CD4-positive, alpha-beta T cell (primary cell): ENCODE results near the gene SHISA7. TPM values are rescaled to one million over a fixed set of nuclear protein-coding genes. Genes with fewer than 3 reads are reported as not detected.

Source experiments
- ATAC-seq: fragments of 200-7000 bp; cut with Tn5 transposase; one replicate; pipeline ENCODE4 v1.10.0; 2022; ENCODE audit warnings: mild to moderate bottlenecking; ENCODE audit not compliant: poor library complexity
- CTCF ChIA-PET: fragments of 350-600 bp; sonication (Branson Sonifier 250); formaldehyde crosslinking; loops from one replicate; lab custom pipeline; 2021; ENCODE audit warnings: antibody characterized with exemption, inconsistent platforms; lab: Charles Lee
- POLR2A ChIA-PET: fragments of 350-600 bp; sonication (Branson Sonifier 250); formaldehyde crosslinking; loops from one replicate; lab custom pipeline; 2021; ENCODE audit warnings: antibody characterized with exemption, inconsistent platforms; lab: Charles Lee
- DNase-seq, 14 experiments: peaks; one replicate each; pipeline ENCODE4 v3.0.0-alpha.2; 2013 to 2020; ENCODE audit warnings: mixed read lengths in 2 of 14
- H3K27ac ChIP-seq, 2 donors: one replicate each; pipeline versions ENCODE4 v1.5.1 to v1.7.0; 2013; ENCODE audit warnings: low read length in 2 of 2, low read depth in 1 of 2, mild to moderate bottlenecking in 1 of 2
- H3K27me3 ChIP-seq, 2 experiments: 1 replicate in 1 of 2; 2 replicates in 1 of 2; pipeline versions ENCODE4 v1.6.1 to v1.7.0; 2013; ENCODE audit warnings: low read length in 2 of 2, control low read depth in 1 of 2, mild to moderate bottlenecking in 1 of 2, moderate library complexity in 1 of 2; ENCODE audit not compliant: insufficient read depth in 2 of 2, control insufficient read depth in 1 of 2
- H3K36me3 ChIP-seq: one replicate; pipeline ENCODE4 v1.6.1; 2013; ENCODE audit warnings: low read length, control low read depth; ENCODE audit not compliant: insufficient read depth
- H3K4me1 ChIP-seq: one replicate; pipeline ENCODE4 v1.6.1; 2013; ENCODE audit warnings: low read length, control low read depth; ENCODE audit not compliant: insufficient read depth
- H3K4me3 ChIP-seq: one replicate; pipeline ENCODE4 v1.5.1; 2013; ENCODE audit warnings: mild to moderate bottlenecking, low read length, moderate library complexity
- H3K9me3 ChIP-seq, 2 experiments: 1 replicate in 1 of 2; 2 replicates in 1 of 2; pipeline versions ENCODE4 v1.6.1 to v1.7.0; 2013; ENCODE audit warnings: low read length in 2 of 2, mild to moderate bottlenecking in 2 of 2, control low read depth in 1 of 2, moderate library complexity in 1 of 2; ENCODE audit not compliant: control insufficient read depth in 1 of 2, insufficient read depth in 1 of 2
- H3K27ac Mint-ChIP-seq: one replicate; pipeline ENCODE4 v1.8.0; 2020; ENCODE audit warnings: mixed read lengths
- H3K27me3 Mint-ChIP-seq: one replicate; pipeline ENCODE4 v1.8.0; 2021; ENCODE audit warnings: mixed read lengths
- H3K36me3 Mint-ChIP-seq: one replicate; pipeline ENCODE4 v1.8.0; 2021; ENCODE audit warnings: low read depth, mixed read lengths
- H3K4me1 Mint-ChIP-seq: one replicate; pipeline ENCODE4 v1.8.0; 2021; ENCODE audit warnings: low read depth, mixed read lengths
- H3K4me3 Mint-ChIP-seq: one replicate; pipeline ENCODE4 v1.8.0; 2020; ENCODE audit warnings: mild to moderate bottlenecking, mixed read lengths
- H3K9me3 Mint-ChIP-seq: one replicate; pipeline ENCODE4 v1.8.0; 2020; ENCODE audit warnings: mixed read lengths
- intact Hi-C, 2 experiments: fragments of 100-400 bp; cut with DNase I in 1 of 2; cut with micrococcal nuclease in 1 of 2; formaldehyde crosslinking; loops; one replicate each; pipeline versions ENCODE4 v1.15.1 to v1.9.0; 2023 to 2025; cut with DNase I, micrococcal nuclease
- total RNA-seq, 174 experiments: library from RNA in 2 of 174; stranded (reverse) in 2 of 174; gene quantifications; one replicate each; pipeline ENCODE4 v1.2.3 and lab custom pipeline; 2021 to 2026
- TF ChIP-seq, protein P1 (sequence below): fragments of 200-600 bp; IDR thresholded peaks from one replicate; pipeline ENCODE4 v1.8.0; 2022; ENCODE audit warnings: antibody characterized with exemption, mild to moderate bottlenecking

SHISA7 gene
- total RNA-seq, 2 experiments from 2014 or later, result not detected

DNA sequence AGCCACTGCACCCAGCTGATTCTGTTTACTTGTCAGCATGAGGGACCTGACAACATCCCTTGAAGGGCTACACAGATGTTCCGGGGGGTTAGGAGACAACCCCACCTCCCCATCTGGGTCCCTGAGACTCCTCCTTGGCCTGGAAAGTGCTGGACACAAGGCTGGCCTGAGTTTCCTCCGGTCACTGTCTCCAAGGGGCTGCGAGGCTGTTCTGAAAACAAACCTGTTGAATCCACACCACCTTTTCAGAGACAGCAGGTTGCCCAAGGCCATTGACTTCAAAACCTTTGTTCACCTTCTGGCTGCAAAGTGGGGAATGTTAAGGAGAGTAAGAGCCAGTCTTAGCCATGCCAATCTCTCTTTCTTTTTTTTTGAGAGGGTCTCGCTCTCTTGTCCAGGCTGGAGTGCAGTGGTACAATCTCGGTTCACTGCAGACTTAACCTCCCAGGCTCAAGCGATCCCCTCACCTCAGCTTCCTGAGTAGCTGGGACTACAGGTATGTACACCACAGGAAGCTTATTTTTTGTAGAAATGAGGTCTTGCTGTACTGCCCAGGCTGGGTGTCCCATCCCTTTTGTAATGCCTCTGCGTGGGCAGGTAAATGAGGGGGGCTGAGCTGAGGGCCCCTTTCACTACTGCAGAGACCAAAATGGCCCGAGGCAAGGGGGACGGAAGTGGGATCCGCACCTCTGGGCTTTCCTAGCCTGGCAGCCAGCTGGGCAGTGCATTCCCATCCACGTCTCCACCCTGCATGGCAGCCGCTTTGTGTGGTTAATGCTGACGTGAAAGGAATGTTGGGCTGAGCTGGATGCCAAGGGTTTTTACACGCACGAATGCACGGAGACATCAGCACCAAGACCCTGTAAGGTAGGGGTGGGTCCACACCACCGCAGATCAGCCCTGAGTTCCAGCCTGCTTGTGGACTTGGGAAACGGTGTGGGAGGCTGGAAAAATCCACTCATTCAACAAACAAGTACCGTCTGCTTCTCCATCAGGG is 31.5 kb upstream of the SHISA7 start:
- Mint-ChIP-seq H3K36me3 (peaks cover 7% of the 10 kb centered on the region), H3K27ac (no peak overlapping the region), H3K4me1 (peaks cover 33% of the 10 kb centered on the region), H3K4me3 (peak overlapping the region; percentile 30), H3K27me3 (no peaks in the 10 kb centered on the region), H3K9me3 (no peaks in the 10 kb centered on the region)
- H3K4me1 ChIP-seq, result peaks cover 26% of the 10 kb centered on the region
- no peaks in the 10 kb centered on the region for H3K9me3 ChIP-seq
- DNase-seq (no peak), ATAC-seq (no peak)
- ChIA-PET CTCF (interaction anchor here (1.7 kb wide), 1 partner anchor 29 kb away, joined by 4 read pairs; no protein-coding TSS in a partner anchor), POLR2A (interaction anchor here (0.6 to 3.4 kb wide), 2 partner anchors 13 to 333 kb away, joined by 3 to 35 read pairs; partner anchors contain the start of gene ISOC2)
- H3K4me3 ChIP-seq, result no peak overlapping the region
- intact Hi-C loops, result loop anchor here in 1 of 2 experiments (5.0 to 10.0 kb wide), 2 partner anchors 840 to 1012 kb away; partner anchors contain the start of genes LENG9 and ZSCAN5A
- TF ChIP-seq, protein P1, sequence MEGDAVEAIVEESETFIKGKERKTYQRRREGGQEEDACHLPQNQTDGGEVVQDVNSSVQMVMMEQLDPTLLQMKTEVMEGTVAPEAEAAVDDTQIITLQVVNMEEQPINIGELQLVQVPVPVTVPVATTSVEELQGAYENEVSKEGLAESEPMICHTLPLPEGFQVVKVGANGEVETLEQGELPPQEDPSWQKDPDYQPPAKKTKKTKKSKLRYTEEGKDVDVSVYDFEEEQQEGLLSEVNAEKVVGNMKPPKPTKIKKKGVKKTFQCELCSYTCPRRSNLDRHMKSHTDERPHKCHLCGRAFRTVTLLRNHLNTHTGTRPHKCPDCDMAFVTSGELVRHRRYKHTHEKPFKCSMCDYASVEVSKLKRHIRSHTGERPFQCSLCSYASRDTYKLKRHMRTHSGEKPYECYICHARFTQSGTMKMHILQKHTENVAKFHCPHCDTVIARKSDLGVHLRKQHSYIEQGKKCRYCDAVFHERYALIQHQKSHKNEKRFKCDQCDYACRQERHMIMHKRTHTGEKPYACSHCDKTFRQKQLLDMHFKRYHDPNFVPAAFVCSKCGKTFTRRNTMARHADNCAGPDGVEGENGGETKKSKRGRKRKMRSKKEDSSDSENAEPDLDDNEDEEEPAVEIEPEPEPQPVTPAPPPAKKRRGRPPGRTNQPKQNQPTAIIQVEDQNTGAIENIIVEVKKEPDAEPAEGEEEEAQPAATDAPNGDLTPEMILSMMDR, result no peak
- no peaks in the 10 kb centered on the region for H3K27me3 ChIP-seq
- no peaks in the 10 kb centered on the region for H3K36me3 ChIP-seq
- H3K27ac ChIP-seq, result no peak overlapping the region

DNA sequence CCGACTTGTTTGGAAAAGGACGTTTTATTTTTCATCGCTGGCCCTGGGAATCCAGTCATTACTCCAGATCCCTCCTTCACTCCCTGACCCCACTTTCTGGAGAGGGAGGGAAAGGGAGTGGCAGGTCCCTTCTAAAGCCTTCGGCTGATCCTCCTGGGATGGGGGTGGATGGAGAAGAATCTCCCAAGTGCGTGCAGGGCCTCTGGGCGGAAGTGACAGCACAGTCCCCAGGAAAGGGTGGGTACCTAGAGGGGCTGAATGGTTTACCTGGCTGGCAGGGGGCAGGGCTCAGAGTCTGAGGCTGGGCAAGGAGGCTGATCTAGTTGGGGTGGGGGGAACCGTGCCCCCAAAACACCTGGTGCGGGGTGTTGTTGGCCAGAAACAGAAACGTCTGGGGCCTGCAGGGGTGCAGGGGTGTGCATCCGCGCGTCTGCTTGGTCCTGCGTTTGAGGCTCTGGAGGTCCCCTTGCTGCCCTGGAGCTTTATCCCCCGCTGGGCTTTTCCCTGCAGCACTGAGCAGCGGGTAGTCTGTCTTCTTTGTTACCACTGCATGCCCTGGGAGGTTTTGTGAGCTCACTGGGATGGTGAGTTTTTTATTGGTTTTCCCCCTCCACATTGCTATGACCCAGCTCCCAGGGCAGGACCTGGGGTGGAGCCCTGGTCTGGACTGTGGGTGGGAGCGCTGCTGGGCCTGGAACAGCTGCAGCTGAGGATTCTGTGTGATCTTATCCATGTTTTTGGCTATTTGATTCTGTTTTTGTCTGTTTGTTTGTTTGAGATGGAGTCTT is 30.3 kb upstream of the SHISA7 start:
- Mint-ChIP-seq H3K4me3 (no peak overlapping the region), H3K9me3 (no peaks in the 10 kb centered on the region), H3K4me1 (peaks cover 23% of the 10 kb centered on the region), H3K27ac (no peak overlapping the region), H3K27me3 (no peaks in the 10 kb centered on the region), H3K36me3 (peaks cover 6% of the 10 kb centered on the region)
- DNase-seq (no peak), ATAC-seq (no peak)
- H3K27me3 ChIP-seq, result no peaks in the 10 kb centered on the region
- H3K36me3 ChIP-seq, result no peaks in the 10 kb centered on the region
- TF ChIP-seq, protein P1, result no peak
- intact Hi-C loops, result loop anchor here in 1 of 2 experiments (10.0 kb wide), 1 partner anchor 841 kb away; the partner anchor contains the start of gene ZSCAN5A
- ChIA-PET POLR2A (no interaction called here), CTCF (interaction anchor here (1.7 kb wide), 1 partner anchor 31 kb away, joined by 4 read pairs; no protein-coding TSS in a partner anchor)
- H3K27ac ChIP-seq, result no peak overlapping the region
- no peak overlapping the region for H3K4me3 ChIP-seq
- peaks cover 24% of the 10 kb centered on the region for H3K4me1 ChIP-seq
- no peaks in the 10 kb centered on the region for H3K9me3 ChIP-seq

DNA sequence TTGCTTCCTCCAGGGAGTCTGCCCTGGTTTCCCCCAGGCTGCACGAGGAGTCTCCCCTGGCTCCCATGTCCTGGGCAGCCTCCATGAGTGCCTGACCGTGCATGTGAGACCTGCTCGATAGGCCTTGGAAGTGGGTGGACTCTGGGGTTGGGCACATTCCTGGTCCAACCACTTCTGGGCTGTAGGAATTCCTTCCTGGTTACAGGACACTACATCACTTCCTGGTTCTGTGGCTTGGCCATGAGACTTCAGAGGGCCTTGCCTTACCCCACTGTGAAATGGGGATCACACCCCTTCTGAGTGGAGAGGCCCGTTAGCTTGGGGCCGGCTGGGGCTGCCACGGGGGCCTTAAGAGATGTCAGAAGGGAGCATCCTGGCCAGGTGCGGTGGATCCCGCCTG is 29.4 kb upstream of the SHISA7 start:
- ChIA-PET CTCF (no interaction called here), POLR2A (no interaction called here)
- ATAC-seq, result no peak
- Mint-ChIP-seq H3K27ac (no peak overlapping the region), H3K27me3 (no peaks in the 10 kb centered on the region), H3K36me3 (peaks cover 6% of the 10 kb centered on the region), H3K4me3 (no peak overlapping the region), H3K9me3 (no peaks in the 10 kb centered on the region), H3K4me1 (peaks cover 15% of the 10 kb centered on the region)
- Histone ChIP-seq H3K27me3 (no peaks in the 10 kb centered on the region), H3K4me3 (no peak overlapping the region), H3K36me3 (no peaks in the 10 kb centered on the region), H3K27ac (no peak overlapping the region), H3K4me1 (peaks cover 23% of the 10 kb centered on the region), H3K9me3 (no peaks in the 10 kb centered on the region)
- no peak for DNase-seq
- TF ChIP-seq, protein P1, result no peak
- intact Hi-C loops, result loop anchor here in 1 of 2 experiments (10.0 kb wide), 1 partner anchor 842 kb away; the partner anchor contains the start of gene ZSCAN5A
